Smooth muscle cell of the brain vasculature (primary cell): ENCODE data around the gene LSM12.
"Not testable (repeated sequence)": the region's sequence is repeated elsewhere in the genome, so short reads cannot be mapped to it uniquely, and the experiment has no call there.

Experiments
- DNase-seq: peaks from one replicate; pipeline ENCODE4 v3.0.0-alpha.2; 2012; ENCODE audit warnings: low read depth, low spot score

The LSM12 gene

DNA sequence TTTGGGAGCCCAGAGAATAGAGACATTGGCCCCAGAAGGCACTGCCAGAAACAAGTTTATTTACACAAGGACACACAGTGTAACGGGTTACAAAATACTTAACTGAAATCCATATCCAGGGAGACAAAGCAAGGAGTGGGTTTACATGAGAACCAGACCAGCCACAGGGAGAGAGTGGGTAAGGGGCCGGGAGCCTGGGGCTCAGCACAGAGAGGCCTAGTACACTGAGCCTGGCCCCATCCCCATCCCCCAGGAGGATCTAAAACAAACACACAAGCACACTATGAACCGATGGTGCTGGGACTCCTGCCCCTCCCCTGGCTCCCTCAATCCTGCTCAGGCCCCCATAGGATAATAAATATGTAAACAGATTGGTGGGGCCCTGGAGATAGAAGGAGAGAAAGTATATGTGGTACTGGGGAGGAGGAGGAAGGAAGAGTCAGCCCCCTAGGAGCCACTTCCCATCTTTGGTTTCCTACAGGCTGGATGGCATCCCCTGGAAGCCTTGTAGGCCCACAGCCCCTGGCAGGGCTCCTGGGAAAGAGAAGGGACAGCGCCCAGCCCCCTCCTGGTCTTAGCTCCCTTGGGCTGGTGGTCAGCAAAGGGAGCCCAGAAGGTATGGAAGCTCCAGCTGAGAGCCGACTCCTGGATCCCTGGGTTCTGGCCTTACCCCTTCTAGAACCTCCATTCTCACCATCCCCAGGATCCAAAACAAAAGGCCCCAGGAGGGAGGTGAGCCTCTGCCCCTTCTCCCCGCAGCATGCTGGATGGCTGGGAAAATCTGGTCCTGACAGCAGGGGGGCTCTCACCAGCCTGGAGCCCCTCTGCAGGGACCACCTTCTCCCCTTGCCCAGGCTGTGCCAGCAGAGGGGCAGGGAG lies 10.5 kb upstream of the LSM12 start:
- DNase-seq = no peak

DNA sequence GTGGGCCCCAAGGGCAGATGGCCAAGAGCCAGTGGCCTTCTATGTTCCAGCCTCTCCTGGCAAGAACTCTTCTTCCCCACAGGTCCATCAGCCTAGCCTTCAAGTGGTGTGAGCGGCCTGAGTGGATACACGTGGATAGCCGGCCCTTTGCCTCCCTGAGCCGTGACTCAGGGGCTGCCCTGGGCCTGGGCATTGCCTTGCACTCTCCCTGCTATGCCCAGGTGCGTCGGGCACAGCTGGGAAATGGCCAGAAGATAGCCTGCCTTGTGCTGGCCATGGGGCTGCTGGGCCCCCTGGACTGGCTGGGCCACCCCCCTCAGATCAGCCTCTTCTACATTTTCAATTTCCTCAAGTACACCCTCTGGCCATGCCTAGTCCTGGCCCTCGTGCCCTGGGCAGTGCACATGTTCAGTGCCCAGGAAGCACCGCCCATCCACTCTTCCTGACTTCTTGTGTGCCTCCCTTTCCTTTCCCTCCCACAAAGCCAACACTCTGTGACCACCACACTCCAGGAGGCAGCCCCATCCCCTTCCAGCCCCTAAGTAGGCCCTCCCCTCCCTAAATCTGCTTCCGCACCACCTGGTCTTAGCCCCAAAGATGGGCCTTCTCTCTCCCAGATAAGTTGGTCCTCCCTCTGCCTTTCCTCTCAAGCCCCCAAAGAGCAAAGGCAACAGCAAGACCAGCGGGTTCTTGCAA lies 9.3 kb upstream of the LSM12 start:
- DNase-seq = no peak

DNA sequence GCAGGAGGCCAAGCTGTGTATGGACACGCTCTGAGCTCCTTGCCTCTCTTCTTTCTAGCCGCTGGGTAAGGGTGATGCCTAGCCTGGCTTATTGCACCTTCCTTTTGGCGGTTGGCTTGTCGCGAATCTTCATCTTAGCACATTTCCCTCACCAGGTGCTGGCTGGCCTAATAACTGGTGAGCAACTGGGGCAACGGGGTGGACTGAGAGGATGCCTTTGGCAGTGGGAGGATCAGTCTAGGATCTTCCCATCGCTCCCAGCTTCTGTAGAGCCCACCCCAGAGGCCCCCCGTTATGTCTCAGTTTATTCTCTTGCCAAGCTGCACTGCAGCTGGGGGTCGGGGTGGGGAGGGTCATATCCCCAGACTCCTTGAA lies 8.4 kb upstream of the LSM12 start:
- no peak for DNase-seq

DNA sequence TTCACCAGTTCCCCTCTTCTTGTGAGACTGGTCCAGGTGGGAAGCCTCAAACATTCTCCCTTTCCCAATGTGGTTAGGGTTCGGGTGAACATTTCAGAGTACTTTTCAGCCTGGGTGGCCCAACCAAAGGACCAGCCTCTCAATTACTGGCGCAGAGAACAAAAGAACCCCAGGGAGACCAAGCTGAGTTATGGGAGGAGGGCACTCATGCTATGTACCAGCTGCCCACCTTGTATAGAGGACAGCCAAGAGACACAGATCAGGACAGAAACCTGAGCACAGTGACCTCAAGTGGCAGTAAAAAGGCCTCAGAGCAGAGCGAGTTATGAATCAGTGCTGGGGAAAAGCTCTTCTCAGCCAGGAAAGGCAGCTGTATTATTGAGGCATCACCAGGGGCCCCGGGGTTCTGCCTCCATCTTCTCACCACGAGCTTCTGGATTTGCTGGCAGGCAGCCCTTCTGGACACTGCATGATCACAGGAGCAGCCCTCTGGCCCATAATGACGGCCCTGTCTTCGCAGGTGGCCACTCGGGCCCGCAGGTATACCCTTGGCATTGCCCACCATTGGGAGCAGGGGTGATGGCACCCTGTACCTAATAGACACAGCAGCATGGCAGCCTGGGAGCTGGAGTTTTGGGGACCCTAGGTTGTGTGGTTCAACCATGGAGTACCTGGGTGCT lies 7.9 kb upstream of the LSM12 start:
- no peak for DNase-seq

DNA sequence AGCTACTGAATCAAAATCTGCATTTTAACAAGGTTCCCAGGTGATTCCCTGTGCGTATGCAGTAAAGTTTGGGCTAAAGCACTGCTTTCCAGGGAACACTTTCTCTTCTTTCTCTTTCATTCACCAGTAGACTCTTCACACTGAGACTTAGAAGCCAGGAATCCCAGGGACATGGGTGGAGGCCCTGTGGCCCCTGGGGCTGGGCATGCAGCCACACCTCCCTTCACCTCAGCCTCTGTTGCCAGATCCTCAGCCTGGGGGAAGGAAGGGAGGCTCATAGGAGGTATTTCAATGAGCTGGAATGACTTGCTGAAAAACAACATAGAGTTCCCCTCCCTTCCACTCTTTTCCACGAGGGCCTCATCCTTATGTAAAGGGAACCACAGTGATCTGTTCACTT lies 5.3 kb upstream of the LSM12 start:
- DNase-seq = no peak

DNA sequence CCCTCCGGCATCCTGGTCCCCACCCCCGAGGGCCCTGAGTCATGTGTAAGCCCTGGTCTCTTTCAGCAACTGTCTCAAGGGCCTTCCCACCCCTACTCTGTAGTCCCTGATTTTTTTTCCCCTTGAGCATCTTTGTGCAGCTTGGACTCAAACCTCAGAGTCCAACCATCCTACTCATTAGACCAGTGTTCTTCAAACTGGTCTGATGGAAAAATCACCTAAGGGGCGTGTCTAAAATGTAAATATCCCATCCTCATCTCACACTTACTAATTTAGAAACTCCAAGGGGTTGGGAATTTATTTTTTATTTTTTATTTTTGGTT lies 4.7 kb upstream of the LSM12 start:
- DNase-seq = no peak

DNA sequence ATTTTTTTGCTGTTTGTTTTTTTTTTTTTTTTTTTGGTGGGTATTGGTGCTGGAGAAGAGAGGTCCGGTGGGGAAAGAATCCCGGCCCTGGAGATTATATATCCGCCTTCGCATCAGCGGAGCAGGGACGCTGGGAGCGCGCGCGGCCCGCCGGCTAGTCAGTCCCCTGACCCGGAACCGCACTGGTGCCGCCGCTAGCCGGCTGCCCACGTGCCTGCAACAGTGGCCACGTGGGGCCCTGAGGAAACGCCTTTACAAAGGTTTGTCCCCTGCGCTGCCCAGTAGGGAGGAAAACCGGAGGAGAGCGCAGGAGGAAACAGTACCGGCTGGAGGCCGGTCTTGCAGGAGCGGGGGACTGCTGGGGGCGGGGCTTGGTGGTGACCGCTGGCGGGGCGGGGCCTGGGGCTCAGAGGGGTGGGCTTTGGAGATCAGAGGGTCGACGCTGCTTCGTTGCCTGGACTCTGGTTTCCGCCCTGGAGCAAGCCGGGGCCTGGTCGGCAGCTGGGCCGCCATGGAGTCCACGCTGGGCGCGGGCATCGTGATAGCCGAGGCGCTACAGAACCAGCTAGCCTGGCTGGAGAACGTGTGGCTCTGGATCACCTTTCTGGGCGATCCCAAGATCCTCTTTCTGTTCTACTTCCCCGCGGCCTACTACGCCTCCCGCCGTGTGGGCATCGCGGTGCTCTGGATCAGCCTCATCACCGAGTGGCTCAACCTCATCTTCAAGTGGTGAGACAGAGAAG lies 4.2 kb upstream of the LSM12 start, which contains the start of gene G6PC3:
Gene G6PC3, plus strand, starts transcription at position 281 of the 743 bp plus-strand sequence. Its CDS starts 231 bp downstream, at position 512.
- peak; percentile 95 for DNase-seq

DNA sequence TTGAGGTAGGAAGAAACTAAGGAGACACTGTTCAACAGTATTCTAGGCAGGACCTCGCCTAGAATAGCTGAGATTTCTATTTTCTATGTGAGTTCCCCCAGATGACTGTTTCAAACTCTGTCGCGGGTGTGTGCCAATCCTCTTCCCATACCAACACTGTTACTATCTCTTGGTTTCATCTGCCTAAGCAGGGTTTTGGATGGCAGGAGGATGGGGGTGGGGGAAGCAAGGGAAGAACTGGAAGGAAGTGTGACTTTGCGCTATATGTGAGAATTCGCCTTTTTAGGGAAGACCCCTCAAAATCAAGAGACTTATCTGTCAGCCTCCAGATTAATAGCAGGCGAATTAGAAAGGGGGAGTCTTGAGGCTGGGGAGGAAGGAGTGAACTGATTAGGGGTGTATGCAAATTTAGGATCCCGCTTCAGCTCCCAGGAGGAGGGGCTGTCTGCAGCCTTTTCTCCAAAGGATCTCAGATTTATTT lies 3.5 kb upstream of the LSM12 start:
- no peak for DNase-seq

DNA sequence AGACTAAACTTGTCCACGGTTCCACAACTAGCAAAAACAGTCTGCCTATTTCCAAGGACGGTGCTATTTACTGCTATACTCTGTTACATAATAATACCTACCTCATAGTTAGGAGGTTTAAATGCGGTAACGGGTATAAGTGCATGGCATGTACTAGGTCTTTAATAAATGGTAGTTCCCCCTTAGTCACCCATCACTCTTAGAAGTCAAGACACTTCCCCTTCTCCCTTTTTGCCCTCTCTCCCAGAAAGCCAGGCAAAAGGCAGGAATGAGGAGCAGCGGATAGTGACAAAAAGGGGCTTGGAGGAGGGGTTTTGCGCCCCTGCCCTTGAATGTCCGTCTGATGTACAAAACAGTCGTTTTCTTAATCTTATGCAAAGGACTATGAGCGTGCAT lies 1.1 kb upstream of the LSM12 start:
- DNase-seq = no peak

DNA sequence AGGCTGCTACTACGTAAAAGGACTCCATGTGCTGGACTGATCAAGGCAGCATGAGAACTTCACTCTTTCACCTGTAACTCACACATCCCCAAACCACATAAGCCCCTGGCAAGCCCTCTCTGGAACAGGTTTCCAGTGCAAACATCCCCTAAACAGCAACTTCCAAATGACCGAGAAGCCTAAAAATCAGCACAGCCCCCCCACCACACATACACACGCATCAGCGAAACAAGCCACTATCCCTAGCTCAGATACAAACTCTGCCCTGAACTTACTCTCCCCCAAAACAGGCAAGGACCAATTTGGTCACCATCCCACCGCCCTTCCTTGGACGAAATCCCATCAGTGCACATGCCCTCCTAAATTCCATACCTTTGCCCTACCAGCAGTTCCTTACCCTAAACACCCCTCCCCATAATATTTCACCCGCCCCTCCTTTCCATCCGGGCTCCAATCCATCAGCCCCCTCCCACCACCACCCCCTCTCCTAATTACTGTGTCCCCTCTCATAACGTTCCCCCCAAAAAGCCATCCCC lies 735 bp downstream of the LSM12 start:
- no peak for DNase-seq

DNA sequence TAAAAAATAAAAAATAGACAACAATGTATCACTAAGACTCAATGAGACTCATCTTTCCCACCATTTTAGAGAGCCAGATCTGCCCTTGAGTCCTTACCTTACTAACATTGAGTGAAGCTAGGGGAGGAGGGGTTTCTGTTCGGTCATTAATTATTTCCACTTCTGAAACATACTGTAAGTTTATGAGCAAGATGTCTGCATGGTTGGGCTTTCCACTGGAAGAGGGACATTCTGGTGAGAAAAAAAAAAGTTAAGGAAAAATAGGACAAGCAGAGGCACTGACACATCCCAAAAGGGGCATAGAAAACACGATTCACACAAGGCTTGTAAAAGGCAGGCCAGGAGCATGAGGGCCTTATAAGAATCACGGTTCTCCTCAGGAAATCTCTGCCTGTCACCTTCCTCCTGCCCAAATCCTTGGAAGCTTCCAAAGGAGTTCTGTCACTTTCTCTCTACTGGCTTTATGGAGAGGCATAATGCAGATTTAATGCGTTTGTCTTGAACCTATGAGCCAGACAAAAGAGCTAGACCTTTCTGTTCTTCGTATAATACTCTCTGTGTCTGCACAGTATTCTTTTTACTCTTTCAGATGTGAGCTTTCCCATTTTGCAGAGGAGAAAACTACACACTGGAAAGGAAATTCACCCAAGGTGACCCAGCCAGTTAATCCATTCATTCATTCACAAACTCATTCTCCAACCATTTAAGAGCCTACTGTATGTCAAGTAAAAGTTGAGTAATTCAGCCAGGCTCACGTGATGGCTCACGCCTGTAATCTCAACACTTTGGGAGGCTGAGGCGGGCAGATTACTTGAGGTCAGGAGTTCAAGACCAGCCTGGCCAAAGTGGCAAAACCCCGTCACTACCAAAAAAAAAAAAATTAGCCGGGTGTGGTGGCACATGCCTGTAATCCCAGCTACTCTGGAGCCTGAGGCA lies 2.5 kb downstream of the LSM12 start:
- DNase-seq = no peak

DNA sequence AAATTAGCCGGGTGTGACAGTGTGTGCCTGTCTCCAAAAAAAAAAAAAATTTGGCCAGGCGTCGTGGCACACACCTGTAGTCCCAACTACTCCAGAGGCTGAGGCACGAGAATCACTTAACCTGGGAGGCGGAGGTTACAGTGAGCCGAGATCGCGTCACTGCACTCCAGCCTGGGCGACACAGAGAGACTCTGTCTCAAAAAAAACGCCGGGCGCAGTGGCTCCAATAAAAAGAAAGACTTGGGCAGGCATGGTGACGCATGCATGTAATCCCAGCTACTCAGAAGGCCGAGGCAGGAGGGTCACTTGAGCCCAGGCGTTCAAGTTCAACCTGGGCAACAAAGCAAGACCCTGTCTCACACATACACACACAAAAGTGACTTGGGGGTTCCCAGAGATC lies 3.6 kb downstream of the LSM12 start:
- no peak for DNase-seq

DNA sequence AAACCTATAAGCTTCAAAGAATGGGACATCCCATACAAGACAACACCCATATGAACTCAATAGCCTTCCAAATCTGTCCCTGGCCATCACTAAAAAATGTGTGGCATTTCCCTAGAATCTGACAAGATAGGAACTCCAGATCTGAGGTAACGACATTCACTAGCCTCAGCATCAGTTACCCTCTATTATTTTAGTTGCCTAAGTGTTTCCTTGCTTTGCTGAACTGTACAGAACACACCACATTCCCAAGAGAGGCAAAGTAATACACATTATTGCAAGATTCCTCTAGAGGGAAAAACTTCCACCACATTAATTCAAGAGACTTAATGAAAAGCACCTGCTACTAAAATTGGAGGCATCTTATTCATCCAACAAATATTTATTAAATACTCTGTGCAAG lies 5.0 kb downstream of the LSM12 start:
- DNase-seq = no peak

DNA sequence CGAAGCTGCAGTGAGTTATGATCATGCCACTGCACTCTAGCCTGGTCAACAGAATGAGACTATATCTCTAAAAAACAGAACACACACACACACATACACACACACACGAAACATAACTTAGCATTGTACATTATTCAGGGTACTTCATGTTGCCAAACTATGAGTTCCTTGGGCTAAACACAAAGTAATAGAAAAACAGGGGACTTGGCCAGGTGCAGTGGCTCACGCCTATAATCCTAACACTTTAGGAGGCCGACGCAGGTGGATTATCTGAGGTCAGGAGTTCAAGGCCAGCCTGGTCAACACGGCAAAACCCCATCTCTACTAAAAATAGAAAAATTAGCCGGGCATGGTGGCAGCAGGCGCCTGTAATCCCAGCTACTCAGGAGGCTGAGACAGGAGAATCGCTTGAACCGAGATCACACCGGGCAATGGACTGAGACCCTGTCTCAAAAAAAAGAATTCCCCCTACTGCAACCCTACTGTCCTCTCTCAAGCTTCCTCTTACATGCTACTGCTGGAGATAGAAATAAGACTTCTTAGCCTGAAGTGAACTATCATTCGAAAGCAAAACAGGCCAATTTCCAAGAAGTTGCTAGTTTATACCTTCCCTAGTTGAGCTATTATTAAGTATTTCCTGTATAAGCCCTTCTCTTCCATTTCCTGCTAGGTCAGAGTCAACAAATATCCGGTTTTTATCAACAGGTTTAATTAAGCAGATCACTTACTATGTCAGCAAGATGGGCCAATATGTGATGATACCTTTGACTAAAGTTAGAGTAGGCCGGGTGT lies 7.2 kb downstream of the LSM12 start:
- no peak for DNase-seq

DNA sequence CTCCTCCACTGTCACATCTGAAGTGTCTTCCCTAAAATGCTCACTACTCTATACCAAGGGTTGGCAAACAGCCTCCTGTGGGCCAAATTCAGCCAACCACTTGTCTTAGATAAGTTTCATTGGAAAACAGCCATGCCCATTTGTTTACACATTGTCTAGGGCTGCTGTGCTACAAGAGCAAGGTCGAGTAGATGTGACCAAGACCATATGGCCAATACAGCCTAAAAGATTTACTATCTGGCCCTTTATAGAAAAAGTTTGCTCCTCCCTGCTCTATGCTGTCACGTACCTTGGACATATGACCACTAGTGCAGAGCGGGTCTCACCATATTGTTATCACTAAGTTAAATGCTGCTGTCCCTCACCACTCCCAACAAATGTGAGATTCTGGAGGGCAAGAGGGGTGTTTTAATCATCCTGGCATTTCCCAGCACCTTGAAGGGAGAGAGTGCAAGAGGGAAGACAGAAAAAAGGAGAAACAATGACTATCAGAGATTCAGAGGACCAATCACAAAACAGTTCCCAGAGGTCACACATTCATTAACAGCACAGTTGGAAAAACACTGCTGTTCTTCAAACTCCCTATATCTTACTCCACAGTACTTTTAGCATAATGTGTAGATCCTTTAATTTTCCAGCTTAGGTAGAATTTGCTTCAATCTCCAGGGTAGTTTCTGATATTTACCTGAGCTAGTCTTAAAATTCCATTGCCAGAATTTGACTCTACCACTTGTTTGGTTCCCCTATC lies 13.2 kb downstream of the LSM12 start:
- no peak for DNase-seq

DNA sequence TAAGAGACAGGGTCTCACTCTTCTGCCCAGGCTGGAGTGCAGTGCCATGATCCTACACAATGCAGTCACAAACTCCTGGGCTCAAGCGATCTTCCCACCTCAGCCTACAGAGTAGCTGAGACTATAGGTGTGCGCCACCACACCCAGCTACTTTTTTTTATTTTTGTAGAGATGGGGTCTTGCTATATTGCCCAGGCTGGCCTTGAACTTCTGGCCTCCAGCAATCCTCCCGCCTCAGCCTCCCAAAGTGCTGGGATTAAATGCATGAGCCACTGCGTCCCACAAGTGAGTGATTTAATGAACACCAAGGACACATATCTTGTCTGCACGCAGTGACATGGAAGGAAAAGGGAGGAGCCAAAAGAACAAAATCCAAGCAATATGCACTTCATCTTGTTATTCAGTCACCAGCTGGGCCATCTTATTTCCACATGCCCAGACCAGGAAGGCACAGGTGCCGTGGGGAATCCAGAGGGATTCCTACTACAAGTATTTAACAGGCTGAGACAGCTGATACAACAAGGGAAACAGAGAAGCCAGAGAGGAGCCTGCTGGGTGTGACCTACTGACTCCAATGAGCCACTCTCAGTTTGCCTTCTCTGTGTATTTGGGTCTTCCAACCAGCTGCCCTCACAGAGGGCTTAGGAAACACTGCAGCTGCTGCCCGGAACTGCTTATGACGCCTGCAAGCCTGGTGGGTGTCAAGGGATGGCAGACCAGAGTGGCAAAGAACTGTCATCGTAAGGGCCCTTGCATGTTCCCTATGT lies 17.0 kb downstream of the LSM12 start:
- DNase-seq = no peak

DNA sequence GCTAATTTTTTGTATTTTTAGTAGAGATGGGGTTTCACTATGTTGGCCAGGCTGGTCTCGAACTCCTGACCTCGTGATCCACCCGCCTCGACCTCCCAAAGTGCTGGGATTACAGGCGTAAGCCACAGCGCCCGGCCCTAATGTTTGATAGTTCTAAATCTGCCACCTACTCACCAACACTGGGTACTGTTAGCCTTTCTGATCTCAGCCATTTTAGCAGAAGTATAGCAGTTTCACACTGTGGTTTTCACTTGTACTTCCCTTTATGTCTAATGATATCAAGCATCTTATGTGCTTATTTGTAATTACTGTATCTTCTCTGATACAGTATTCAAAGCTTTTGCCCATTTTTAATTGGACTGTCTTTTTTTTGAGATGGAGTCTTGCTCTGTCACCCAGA lies 19.6 kb downstream of the LSM12 start:
- DNase-seq = not testable (repeated sequence)

DNA sequence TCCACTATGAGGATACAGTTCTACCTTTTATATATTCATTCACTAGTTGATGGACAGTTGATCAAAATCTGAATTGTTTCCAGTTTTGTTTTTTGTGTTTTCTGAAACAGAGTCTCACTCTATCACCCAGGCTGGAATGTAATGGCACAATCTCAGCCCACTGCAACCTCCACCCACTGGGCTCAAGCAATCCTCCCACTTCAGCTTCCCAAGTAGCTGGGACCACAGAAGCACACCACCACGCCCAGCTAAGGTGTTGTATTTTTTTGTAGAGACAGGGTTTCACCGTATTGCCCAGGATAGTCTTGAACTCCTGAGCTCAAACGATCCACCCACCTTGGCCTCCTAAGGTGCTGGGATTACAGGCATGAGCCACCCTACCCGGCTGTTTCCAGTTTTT lies 21.0 kb downstream of the LSM12 start:
- DNase-seq = no peak
